SKM-1 treated with dmso at 0.1 percent for 144 hours (cell line): ENCODE results near the gene CIC.

ENCODE experiments used
- DNase-seq: peaks from one replicate; lab custom pipeline; 2025; ENCODE audit not compliant: unreplicated experiment; lab: John Stamatoyannopoulos, UW

Gene CIC

DNA sequence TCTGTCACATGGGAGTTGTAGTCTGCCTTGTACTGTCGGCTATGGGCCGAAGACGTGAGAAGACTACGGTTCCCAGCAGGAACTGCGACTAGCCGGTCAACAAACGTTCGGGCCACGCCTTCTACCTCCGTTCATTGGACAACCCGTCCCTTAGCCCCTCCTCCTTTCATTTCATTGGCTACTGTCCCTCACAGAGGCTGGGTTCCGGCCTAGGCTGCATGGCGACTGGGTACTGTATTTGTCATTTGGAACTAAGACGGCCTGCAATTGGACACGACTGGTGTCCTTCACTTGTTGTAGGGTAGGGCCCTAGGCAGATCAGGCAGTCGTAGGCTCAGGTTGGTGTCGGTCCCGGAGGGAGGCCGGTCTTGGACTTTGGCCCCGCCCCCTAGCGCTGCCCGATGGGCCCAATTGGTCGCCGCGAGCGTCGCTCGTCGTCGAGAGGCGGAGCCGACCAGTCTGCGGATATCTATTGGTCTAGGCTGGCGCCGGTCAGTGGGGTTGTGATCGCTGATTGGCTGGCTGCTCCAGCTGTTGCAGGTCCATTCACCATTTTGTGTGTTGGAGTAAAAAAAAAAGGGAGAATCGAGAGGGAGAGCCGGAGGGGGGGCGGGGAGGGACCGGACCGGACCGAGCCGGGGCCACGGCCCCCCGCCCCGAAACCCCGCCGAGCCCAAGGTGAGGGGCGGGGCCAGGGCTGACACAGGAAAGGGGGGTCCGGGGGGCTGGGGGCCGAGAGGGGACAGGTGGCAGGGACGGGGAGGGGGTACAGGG lies at the start of gene CIC:
TSS of gene CIC (plus strand) at position 549 of the 774 bp plus-strand sequence. CDS start 2,532 bp downstream, outside the sequence.
- DNase-seq: peak; percentile 96

- peak; percentile 66 for DNase-seq
Observed at GRCh38 chr19:42219812-42220750, 49.0 kb upstream of the CIC start, which contains the start of gene ZNF526. TSS of gene ZNF526 (plus strand) at chr19:42220312. CDS start at chr19:42224404, 4,092 bp downstream.

DNA sequence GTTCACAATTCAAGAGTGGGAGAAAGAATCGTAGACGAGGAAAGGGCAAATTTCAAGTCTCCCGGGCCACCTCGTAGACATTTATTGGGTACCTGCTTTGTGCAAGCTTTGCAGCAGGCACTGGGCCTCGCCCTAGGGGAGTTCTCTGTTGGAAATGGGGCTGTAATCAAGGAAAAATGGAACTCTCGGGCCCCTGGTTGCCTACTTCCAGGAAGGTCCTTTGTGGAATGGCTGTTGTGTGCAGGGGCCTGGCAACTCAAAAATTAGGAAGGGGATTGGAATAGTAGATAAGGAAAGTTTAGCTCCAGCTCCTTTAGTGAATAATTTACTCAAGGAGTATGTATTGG lies 48.3 kb upstream of the CIC start:
- no peak for DNase-seq

- DNase-seq: no peak
Observed at GRCh38 chr19:42224940-42225717, 43.9 kb upstream of the CIC start.

GRCh38 chr19:42225718-42226292 lies 43.2 kb upstream of the CIC start:
- DNase-seq: no peak

GRCh38 chr19:42226886-42227285 lies 42.2 kb upstream of the CIC start:
- no peak for DNase-seq

DNA sequence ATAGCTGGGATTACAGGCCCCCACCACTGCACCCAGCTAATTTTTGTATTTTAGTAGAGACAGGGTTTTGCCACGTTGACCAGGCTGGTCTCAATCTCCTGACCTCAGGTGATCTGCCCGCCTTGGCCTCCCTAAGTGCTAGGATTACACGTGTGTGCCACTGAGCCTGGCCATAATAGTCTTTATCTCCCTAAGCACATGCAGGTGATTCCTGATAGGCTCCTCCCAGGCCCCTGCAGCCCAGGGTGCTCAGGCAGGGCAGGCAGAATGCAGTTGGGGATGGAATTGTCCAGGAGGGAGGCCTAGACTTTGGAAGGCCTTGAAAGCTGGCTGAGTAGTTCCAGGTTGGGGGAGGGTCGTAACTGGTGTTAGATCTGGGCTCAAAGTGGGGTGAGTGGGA lies 40.4 kb upstream of the CIC start:
- no peak for DNase-seq

- no peak for DNase-seq
Observed at GRCh38 chr19:42229301-42229854, 39.7 kb upstream of the CIC start.

- DNase-seq: no peak
Observed at GRCh38 chr19:42229855-42230351, 39.1 kb upstream of the CIC start.

- no peak for DNase-seq
Observed at GRCh38 chr19:42230571-42230970, 38.5 kb upstream of the CIC start.

DNA sequence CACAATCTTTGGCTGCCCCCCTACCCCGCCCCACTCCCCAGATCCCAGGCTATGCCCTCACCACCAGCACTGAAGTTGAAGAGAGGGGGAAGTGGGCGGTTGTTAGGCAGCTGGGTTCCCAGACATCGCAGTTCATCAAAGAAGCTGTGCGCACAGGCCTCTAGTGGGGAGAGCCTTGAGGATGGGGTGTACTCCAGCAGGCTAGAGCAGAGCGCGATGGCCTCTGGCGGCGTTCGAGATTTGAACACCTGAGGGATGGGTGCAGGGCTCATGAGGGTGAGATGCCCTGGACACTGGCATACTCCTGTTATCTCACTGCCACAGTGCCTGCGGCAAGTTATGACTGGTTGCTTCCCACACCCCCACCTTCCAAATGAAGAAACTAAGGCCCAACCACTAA lies 36.6 kb upstream of the CIC start:
- DNase-seq: no peak

GRCh38 chr19:42233106-42233505 lies 35.9 kb upstream of the CIC start:
- DNase-seq: no peak

DNA sequence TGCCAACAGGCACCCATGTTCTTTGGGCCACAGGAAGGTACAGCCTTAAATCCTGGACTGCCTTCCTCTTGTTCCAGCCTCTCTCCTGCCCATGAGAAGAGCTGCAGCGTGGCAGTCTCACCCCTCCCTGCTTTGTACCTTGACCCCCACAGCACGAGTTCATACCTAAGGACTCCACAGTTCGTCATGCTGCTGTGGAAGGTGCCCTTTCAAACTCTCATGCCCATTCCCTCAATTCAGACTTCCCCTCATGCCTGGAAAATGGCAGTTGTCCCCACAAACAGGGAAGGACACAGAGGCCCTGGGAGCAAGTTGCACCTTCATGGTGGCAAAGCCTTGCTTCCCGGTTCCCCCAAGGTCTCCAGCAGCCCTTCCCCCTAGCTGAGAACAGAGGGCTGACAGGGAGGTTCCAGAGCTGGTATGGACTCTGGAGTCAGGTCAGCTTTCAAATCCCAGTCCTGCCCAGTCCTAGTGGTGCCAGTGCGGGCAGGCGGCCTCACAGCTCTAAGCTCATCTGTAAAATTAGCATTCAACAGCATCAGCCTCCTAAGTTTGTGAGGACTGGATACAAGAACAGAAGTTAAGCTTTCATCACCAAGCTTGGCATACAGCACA lies 35.3 kb upstream of the CIC start:
- no peak for DNase-seq

DNA sequence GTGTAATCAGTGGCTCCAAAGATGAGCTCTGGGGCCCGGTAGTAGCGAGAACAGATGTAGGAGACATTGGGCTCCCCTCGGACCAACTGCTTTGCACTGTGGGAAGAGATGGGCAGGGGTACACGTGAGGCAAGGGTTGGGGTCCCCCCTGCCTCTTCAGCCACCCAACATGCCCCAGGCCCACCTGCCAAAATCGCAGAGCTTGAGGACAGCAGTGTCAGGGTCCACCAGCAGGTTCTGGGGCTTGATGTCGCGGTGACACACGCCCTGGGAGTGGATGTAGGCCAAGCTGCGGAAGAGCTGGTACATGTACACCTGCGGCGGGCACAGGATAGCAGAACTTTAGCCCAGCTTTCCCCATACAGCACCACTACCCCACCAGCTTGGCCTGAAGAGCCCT lies 34.7 kb upstream of the CIC start:
- DNase-seq: no peak

DNA sequence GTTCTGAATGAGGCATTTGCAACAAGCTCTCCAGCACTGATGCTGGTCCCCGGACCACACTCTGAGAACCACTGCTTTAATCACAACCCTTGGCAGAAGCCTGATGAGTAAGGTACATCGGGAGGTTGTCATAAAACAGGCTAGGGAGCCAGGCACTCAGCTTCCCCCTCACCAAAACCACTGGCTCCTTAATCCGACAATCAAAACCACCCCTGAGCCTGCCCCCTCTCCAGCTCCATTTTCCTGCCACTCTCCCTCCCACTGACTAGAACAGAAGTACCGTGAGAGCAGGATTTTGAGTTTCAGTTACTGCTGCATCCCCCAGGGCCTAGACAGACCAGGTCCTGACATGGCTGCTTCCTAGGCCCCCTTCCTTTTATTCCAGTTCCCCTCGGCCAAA lies 33.9 kb upstream of the CIC start:
- DNase-seq: no peak

DNA sequence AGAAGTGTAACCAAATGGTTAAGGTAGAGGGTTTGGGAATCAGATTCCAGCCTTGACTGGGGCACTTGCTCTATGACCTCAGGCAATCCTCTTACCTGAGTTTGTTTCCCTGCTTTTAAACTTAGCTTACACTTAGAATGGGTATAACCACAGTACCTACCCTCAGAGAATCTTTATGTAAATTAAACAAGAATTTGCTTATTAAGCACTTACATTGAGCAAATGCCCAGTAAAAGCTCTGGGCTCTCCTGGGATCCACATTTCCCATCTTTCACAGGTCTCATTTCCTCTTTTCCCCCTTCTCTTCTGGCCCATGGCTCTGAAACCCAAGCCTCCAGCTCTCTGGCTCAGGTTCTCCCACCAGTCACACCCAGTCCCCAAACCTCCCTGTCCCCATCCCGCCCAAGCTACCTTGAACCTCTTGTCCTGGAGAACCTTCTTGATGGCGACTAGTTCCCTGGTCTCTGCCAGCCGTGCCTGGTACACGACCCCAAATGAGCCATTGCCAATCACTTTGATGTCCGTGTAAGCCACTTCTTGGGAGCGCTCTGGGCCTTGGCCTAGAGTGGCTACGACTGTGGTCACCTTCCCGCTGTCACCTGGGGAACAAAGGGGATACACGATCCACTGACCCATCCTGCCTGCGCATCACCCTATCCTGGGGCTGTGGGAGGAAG lies 29.4 kb upstream of the CIC start:
- no peak for DNase-seq

GRCh38 chr19:42241279-42241678 lies 27.8 kb upstream of the CIC start:
- DNase-seq: no peak

GRCh38 chr19:42242069-42242511 lies 27.0 kb upstream of the CIC start:
- DNase-seq: no peak
